Ishikawa (cell line): ENCODE data around the gene PXDN.

Experiments
- CEBPB ChIP-seq: IDR thresholded peaks from 2 replicates; pipeline ENCODE4 v1.6.1; 2012
- CREB1 ChIP-seq: IDR thresholded peaks from 2 replicates; pipeline ENCODE4 v1.6.1; 2012; ENCODE audit warnings: low read depth
- EGR1 ChIP-seq: IDR thresholded peaks from 2 replicates; pipeline ENCODE4 v1.6.1; 2012
- EP300 ChIP-seq: IDR thresholded peaks from 2 replicates; pipeline ENCODE4 v1.6.1; 2012; ENCODE audit warnings: borderline replicate concordance
- FOXM1 ChIP-seq: IDR thresholded peaks from 2 replicates; pipeline ENCODE4 v1.6.1; 2012; ENCODE audit warnings: low read depth, borderline replicate concordance
- MAX ChIP-seq: IDR thresholded peaks from 2 replicates; pipeline ENCODE4 v1.6.1; 2012
- NFIC ChIP-seq: IDR thresholded peaks from 2 replicates; pipeline ENCODE4 v1.6.1; 2012
- RAD21 ChIP-seq: IDR thresholded peaks from 2 replicates; pipeline ENCODE4 v1.6.1; 2012; ENCODE audit warnings: low read depth
- REST ChIP-seq: IDR thresholded peaks from 2 replicates; pipeline ENCODE4 v1.6.1; 2012; ENCODE audit warnings: low read depth, mild to moderate bottlenecking
- TAF1 ChIP-seq: IDR thresholded peaks from 2 replicates; pipeline ENCODE4 v1.6.1; 2012; ENCODE audit warnings: low read depth, mild to moderate bottlenecking
- TCF12 ChIP-seq: IDR thresholded peaks from 2 replicates; pipeline ENCODE4 v1.6.1; 2012; ENCODE audit warnings: low read depth
- TEAD4 ChIP-seq: IDR thresholded peaks from 2 replicates; pipeline ENCODE4 v1.6.1; 2012
- YY1 ChIP-seq: IDR thresholded peaks from 2 replicates; pipeline ENCODE4 v1.6.1; 2012; ENCODE audit warnings: low read depth
- ZBTB7A ChIP-seq: IDR thresholded peaks from 2 replicates; pipeline ENCODE4 v1.6.1; 2012; ENCODE audit warnings: low read depth
- TF ChIP-seq, protein P1 (sequence below): IDR thresholded peaks from 2 replicates; pipeline ENCODE4 v1.6.1; 2012

PXDN gene

DNA sequence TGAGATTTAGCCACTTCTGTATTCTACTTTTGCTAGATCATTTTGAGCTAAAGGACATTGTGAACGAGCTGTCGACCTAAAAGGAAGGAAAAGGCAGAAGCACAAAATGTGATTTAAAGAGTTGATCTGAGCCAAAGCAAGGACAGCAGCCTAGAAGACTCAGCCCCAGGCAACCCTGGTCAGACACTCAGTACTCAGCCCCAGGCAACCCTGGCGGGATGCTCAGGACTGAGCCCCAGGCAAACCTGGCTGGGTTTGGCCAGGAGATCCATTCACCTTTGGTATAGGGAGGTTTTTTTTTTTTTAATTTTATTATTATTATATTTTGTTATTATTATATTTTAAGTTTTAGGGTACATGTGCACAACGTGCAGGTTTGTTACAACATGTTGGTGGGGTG lies 34.3 kb upstream of the PXDN start:
- no peak for TF ChIP-seq NFIC
- no peak for TF ChIP-seq TCF12
- TF ChIP-seq, protein P1, sequence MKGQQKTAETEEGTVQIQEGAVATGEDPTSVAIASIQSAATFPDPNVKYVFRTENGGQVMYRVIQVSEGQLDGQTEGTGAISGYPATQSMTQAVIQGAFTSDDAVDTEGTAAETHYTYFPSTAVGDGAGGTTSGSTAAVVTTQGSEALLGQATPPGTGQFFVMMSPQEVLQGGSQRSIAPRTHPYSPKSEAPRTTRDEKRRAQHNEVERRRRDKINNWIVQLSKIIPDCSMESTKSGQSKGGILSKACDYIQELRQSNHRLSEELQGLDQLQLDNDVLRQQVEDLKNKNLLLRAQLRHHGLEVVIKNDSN: no peak
- no peak for TF ChIP-seq YY1
- TF ChIP-seq ZBTB7A: no peak
- no peak for TF ChIP-seq CEBPB
- TF ChIP-seq RAD21: no peak
- TF ChIP-seq MAX: no peak
- no peak for TF ChIP-seq EGR1
- no peak for TF ChIP-seq REST
- TF ChIP-seq CREB1: no peak
- TF ChIP-seq TAF1: no peak

DNA sequence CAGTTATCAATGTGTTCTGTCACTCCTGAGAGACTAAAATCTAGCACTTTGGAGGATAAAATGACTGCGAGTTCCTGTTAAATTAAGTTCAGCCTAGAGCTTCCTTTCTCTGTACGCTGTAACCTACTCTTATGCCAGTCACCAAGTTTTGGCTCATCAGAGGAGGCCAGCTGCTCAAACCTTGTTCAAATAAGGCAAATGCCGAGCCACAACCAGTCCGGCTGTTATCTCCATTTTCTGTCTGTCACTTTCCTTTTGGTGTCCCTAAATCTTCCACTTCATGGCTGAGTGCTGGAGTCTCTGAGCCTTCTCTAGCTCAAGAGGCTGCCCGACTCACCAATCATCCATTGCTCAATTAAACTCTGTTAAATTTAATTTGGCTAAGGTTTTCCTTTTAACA lies 33.5 kb upstream of the PXDN start:
- no peak for TF ChIP-seq EP300
- TF ChIP-seq NFIC: no peak
- TF ChIP-seq, protein P1: no peak
- no peak for TF ChIP-seq REST
- TF ChIP-seq ZBTB7A: no peak
- TF ChIP-seq CEBPB: no peak
- TF ChIP-seq TEAD4: no peak
- no peak for TF ChIP-seq MAX
- TF ChIP-seq EGR1: no peak
- no peak for TF ChIP-seq FOXM1

- no peak for TF ChIP-seq CEBPB
- no peak for TF ChIP-seq RAD21
- no peak for TF ChIP-seq CREB1
Measured at GRCh38 chr2:1777156-1777555, 32.8 kb upstream of the PXDN start.

DNA sequence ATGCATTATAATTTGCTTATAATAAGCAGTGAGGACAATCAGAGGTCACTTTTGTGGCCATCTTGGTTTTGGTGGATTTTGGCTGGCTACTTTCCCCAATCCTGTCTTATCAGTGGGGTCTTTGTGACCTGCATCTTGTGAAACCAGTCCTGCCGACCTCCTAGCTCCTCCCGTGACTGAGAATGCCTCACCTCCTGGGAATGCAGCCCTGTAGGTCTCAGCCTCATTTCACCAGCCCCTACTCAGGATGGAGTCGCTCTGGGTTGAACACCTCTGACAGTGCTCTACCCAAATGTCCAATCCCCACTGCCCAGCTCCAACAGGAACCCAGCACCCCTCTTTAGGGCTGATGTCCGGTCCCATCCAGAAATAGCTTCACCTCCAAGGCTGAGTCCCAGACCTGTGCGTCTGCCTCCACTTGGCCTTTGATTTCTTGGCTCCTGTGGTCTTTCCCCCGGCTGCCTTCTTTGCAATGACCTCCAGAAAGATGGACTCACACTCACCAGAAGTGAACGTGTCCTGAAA lies 31.3 kb upstream of the PXDN start:
- no peak for TF ChIP-seq REST
- no peak for TF ChIP-seq TCF12
- TF ChIP-seq FOXM1: no peak
- TF ChIP-seq, protein P1: no peak
- no peak for TF ChIP-seq EP300
- TF ChIP-seq CREB1: no peak

GRCh38 chr2:1774929-1775328 lies 30.6 kb upstream of the PXDN start:
- TF ChIP-seq YY1 (no peak), EGR1 (no peak), FOXM1 (no peak), EP300 (no peak), TAF1 (no peak), ZBTB7A (no peak), MAX (no peak), CEBPB (no peak), CREB1 (no peak), RAD21 (no peak), NFIC (no peak), REST (no peak), TEAD4 (no peak), TCF12 (no peak)
- TF ChIP-seq, protein P1: no peak
